ENCODE measurements around the gene NECTIN2.

Gene NECTIN2

GRCh38 chr19:44812142-44812718 lies 33.9 kb upstream of the NECTIN2 start:
- Histone ChIP-seq H3K36me3 (ENCODE audit: insufficient read depth) (no peaks in the 10 kb centered on the region), H3K4me2 (no peak overlapping the region), H4K20me1 (ENCODE audit: insufficient read depth) (no peaks in the 10 kb centered on the region), H3K4me1 (ENCODE audit: low read depth, poor library complexity, severe bottlenecking) (peaks cover 8% of the 10 kb centered on the region), H2AFZ (ENCODE audit: low read depth) (no peak overlapping the region), H3K27ac (no peak overlapping the region), H3K9ac (no peak overlapping the region), H3K4me3 (IDR thresholded peaks at IDR 0.05; ENCODE audit: insufficient read depth, low read depth, low read length) (no peak overlapping the region), H3K27me3 (ENCODE audit: insufficient read depth, low read depth) (peaks cover 25% of the 10 kb centered on the region; the same call in 1 of the 2 replicates), H3K79me2 (ENCODE audit: insufficient read depth, low read depth) (no peaks in the 10 kb centered on the region)
- no peak for TF ChIP-seq CTCF (conservative IDR thresholded peaks at IDR 0.05; ENCODE audit: low read depth, low read length)

GRCh38 chr19:44813070-44813840 lies 32.8 kb upstream of the NECTIN2 start:
- Histone ChIP-seq H3K27ac (no peak overlapping the region), H3K4me1 (ENCODE audit: low read depth, poor library complexity, severe bottlenecking) (no peaks in the 10 kb centered on the region), H3K27me3 (ENCODE audit: insufficient read depth, low read depth) (peaks cover 24% of the 10 kb centered on the region), H3K4me2 (no peak overlapping the region), H2AFZ (ENCODE audit: low read depth) (no peak overlapping the region), H3K9ac (no peak overlapping the region), H3K4me3 (IDR thresholded peaks at IDR 0.05; ENCODE audit: insufficient read depth, low read depth, low read length) (no peak overlapping the region), H3K79me2 (ENCODE audit: insufficient read depth, low read depth) (no peaks in the 10 kb centered on the region), H4K20me1 (ENCODE audit: insufficient read depth) (no peaks in the 10 kb centered on the region), H3K36me3 (ENCODE audit: insufficient read depth) (no peaks in the 10 kb centered on the region)
- TF ChIP-seq CTCF (conservative IDR thresholded peaks at IDR 0.05; ENCODE audit: low read depth, low read length) = no peak

- no peak for TF ChIP-seq CTCF (conservative IDR thresholded peaks at IDR 0.05; ENCODE audit: low read depth, low read length)
- H3K9ac ChIP-seq = no peak overlapping the region
- no peaks in the 10 kb centered on the region for H3K79me2 ChIP-seq (ENCODE audit: insufficient read depth, low read depth)
- no peak overlapping the region for H3K4me3 ChIP-seq (IDR thresholded peaks at IDR 0.05; ENCODE audit: insufficient read depth, low read depth, low read length)
- no peaks in the 10 kb centered on the region for H4K20me1 ChIP-seq (ENCODE audit: insufficient read depth)
- H3K27ac ChIP-seq = no peak overlapping the region
- H3K36me3 ChIP-seq (ENCODE audit: insufficient read depth) = no peaks in the 10 kb centered on the region
- H3K27me3 ChIP-seq (ENCODE audit: insufficient read depth, low read depth) = peaks cover 27% of the 10 kb centered on the region
- H3K4me2 ChIP-seq = no peak overlapping the region
- no peak overlapping the region for H2AFZ ChIP-seq (ENCODE audit: low read depth)
- no peaks in the 10 kb centered on the region for H3K4me1 ChIP-seq (ENCODE audit: low read depth, poor library complexity, severe bottlenecking)
Measured at GRCh38 chr19:44813841-44814470, 32.1 kb upstream of the NECTIN2 start.

- no peaks in the 10 kb centered on the region for H3K79me2 ChIP-seq (ENCODE audit: insufficient read depth, low read depth)
- no peaks in the 10 kb centered on the region for H4K20me1 ChIP-seq (ENCODE audit: insufficient read depth)
- H3K27me3 ChIP-seq (ENCODE audit: insufficient read depth, low read depth) = peaks cover 28% of the 10 kb centered on the region
- H3K27ac ChIP-seq = no peak overlapping the region
- no peak overlapping the region for H3K4me2 ChIP-seq
- no peak for TF ChIP-seq CTCF (conservative IDR thresholded peaks at IDR 0.05; ENCODE audit: low read depth, low read length)
- no peak overlapping the region for H2AFZ ChIP-seq (ENCODE audit: low read depth)
- H3K4me1 ChIP-seq (ENCODE audit: low read depth, poor library complexity, severe bottlenecking) = no peaks in the 10 kb centered on the region
- H3K4me3 ChIP-seq (IDR thresholded peaks at IDR 0.05; ENCODE audit: insufficient read depth, low read depth, low read length) = no peak overlapping the region
- no peaks in the 10 kb centered on the region for H3K36me3 ChIP-seq (ENCODE audit: insufficient read depth)
- H3K9ac ChIP-seq = no peak overlapping the region
Measured at GRCh38 chr19:44814517-44814916, 31.6 kb upstream of the NECTIN2 start.

Measured in KMS-11 (cell line).